ENCODE measurements around the gene TMEM238.

DNA sequence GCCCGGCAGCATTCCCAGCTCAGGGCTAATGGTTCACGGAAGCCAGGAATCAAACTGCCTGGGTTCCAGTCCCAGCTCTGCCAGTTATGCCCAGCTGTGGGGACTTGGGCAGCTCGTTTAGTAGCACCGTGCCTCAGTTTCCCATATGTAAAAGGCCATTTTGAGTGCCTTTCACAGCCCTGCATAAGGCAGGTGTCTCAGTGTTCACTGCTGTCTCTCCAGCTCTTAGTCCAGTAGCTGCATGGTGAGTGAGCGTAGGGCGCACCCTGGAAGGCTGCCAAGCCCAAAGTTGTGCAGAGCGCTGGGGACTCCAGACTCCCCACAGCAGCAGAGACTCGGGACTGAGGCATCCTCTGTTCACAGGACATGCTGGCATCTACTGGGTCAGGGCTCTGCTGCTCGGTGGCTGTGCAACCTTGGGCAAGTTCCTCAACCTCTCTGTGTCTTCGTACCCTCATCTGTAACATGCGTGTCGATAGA is 7.1 kb upstream of the TMEM238 start:
- TF ChIP-seq CTCF (IDR thresholded peaks at IDR 0.05 in 2 of 3, conservative IDR thresholded peaks at IDR 0.05 in 1 of 3; ENCODE audit: control insufficient read depth in 2 of 3, extremely low read depth in 1 of 3, insufficient read depth in 1 of 3, low read depth in 3 of 3, low read length in 3 of 3), result no peak
- no peak for TF ChIP-seq WRNIP1 (IDR thresholded peaks at IDR 0.05; ENCODE audit: borderline replicate concordance, low read depth, low read length)
- no peak for TF ChIP-seq RCOR1 (conservative IDR thresholded peaks at IDR 0.05; ENCODE audit: low read depth, low read length)
- no peak for TF ChIP-seq IRF3 (IDR thresholded peaks at IDR 0.05)
- no peak for TF ChIP-seq NRF1 (conservative IDR thresholded peaks at IDR 0.05; ENCODE audit: low read depth, low read length)
- TF ChIP-seq ZNF274 (IDR thresholded peaks at IDR 0.05; ENCODE audit: insufficient read depth, insufficient read length), result no peak
- no peak for TF ChIP-seq EZH2 (IDR thresholded peaks at IDR 0.05; ENCODE audit: borderline replicate concordance, control insufficient read depth, low read depth, low read length)
- no peak for TF ChIP-seq ASH2L (IDR thresholded peaks at IDR 0.05; ENCODE audit: borderline replicate concordance, low read depth)
